HG03565 (cell line): ENCODE data around the gene OSBPL2.

ENCODE experiments used
- ATAC-seq: cut with Tn5 transposase; IDR thresholded peaks from one replicate; pipeline ENCODE4 v1.9.1; 2021; ENCODE audit warnings: mild to moderate bottlenecking, moderate library complexity; ENCODE audit not compliant: unreplicated experiment

OSBPL2 gene

GRCh38 chr20:62232770-62233645, 5.3 kb upstream of the OSBPL2 start:
- ATAC-seq, result no peak

DNA sequence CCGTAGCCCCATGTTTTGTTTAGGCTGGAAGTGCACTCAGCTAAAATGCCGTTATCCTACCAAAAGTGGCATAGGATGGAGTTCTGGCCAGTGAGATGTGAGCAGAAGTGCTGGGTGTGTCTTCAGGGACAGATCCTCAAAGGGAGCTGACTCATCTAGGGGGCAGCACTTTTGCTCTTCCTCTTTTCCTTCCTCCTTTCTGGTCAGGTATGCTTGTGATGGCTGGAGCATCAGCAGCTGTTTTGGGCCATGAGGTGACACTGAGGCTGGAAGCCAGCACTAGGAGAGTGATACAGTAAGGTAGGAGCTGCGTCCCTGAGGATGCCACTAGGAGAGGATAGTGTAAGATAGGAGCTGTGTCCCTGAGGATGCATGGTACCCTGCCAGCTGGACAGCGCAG, 4.6 kb upstream of the OSBPL2 start:
- no peak for ATAC-seq

- ATAC-seq, result no peak
Measured at GRCh38 chr20:62234339-62234738, 4.0 kb upstream of the OSBPL2 start.

- no peak for ATAC-seq
Measured at GRCh38 chr20:62235001-62235776, 3.1 kb upstream of the OSBPL2 start.

- no peak for ATAC-seq
Measured at GRCh38 chr20:62235777-62236157, 2.6 kb upstream of the OSBPL2 start.

GRCh38 chr20:62236200-62236599, 2.1 kb upstream of the OSBPL2 start:
- ATAC-seq, result no peak

DNA sequence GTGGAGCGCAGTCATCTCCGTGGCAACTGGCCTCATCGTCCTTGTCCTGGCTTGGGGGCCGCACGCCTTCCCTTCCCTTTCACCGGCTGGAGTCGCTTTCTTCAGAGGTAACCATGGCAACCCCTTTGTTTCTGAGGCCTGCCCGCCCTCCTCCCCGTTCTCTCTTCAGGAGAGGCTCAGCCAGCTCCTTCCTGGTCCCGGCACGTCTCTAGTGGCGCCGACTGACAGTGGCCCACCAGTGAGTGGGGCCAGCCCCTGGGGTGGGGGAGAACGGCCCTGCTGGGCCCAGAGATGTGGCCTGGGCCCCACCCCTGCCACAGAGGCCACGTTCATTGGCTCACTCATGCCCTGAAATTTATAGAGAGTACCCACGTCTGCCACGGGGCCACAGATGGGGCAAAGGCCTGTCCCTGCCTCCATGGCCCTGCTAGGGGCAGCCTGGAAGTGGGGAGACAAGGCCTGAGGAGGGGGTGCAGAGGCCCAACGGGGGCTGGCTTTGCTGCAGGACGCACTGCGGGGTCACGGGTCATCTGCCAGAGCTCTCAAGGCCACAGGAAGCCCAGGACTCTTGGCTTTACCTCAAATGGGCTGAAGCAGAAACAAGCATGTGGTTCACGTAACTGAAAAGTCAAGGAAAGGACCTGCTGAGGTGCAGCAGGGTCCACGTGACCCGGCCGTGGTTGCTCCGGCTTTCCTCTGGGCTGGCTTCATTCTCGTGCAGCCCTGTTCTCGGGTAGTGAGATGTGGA, 1.4 kb upstream of the OSBPL2 start:
- no peak for ATAC-seq

GRCh38 chr20:62237514-62237800, 864 bp upstream of the OSBPL2 start:
- ATAC-seq, result no peak

- peak; percentile 4 for ATAC-seq
Measured at GRCh38 chr20:62238569-62239277, 402 bp downstream of the OSBPL2 start.

DNA sequence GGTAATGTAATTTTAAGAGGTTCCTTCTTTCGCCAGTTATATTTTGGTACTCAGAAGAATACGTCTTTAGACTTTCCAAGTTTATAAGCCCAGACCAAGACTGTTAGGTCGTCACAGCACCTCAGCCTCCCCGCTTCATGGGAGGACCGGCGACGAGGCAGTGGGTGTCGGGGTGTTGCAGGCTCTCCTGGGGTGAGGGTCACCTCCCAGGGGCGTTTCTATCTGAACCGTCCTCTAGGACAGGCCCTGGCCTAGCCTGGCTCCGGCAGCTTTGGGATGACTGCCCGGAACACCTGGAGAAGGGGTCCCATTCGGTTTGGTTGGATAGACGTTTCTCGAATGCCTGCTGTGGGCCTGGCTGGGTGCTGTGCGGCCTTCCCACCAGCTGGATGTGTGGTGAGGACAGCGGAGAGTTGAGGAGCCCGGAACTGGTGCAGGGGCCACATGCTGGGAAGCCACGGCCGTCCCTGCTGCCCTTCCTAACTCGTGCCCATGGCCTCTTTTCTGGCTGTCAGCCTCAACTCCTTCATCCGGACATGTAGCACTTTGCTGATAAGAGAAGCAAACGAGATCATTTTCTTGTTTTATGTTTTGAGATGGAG, 1.1 kb downstream of the OSBPL2 start:
- no peak for ATAC-seq

DNA sequence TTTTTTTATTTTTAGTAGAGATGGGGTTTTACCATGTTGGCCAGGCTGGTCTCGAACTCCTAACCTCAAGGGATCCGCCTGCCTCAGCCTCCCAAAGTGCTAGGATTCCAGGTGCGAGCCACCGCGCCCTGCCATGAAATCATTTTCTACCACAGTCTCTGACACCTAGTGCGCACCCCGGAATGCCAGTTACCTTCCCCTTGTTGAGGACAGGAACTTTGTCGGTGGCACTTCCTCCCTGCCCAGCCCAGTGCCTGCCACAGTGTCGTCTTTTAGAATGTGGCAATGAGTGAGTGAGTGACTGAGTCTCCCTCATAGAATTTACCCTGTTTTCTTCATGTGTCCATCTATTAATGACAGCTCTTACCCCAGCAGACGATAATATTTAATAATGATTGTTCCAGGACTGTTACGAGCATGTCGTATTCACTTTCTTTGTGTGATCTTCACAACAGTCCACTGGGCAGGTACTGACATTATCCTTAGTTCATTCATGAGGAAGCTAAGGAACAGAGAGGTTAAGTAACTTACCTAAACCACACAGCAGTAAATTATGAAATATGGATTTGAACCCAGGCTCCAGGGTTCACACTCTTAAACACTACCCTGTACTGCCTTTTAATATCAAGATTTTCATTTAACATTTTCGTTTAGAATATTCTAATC, 1.8 kb downstream of the OSBPL2 start:
- ATAC-seq, result no peak

DNA sequence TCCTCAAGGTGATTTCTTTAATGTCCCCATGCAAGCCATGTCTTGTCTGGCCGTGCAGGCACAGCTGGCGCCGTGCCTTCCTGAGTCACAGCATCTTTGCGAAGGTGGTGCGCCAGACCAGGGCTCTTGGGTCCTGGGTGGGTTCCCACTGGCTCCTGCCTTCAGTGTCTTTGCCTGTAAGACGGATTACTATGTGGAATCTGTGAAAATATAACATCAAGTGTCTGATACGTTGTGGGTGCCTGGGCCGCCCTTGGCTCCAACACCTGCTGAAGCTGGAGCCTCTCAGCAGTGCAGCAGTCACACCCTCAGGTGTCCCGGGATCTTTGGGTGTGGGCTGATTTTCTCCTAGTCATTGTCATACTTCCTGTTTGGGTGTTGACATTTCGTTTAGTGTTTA, 3.2 kb downstream of the OSBPL2 start:
- ATAC-seq, result no peak

DNA sequence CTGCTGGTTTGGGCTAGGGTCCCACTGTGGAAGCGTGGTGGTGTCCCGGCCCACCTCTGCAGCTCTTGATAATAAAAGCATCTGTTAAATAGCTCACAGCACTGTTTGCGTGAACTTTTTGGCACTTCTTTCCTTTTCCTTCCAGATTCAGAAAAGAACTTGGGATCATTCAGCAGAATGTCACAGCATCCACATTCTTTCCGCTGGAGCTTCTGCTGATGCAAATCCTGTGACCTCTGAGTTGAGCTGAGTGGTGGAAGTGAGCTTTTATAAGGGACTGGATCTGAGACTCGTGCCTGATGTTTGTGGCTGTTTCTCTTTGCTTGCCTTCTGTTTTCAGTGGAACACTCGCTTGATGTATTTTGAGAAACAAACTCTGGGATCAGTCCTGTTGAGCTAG, 3.9 kb downstream of the OSBPL2 start:
- ATAC-seq, result no peak

- no peak for ATAC-seq
Measured at GRCh38 chr20:62243106-62243505, 4.8 kb downstream of the OSBPL2 start.

GRCh38 chr20:62243906-62244515, 5.7 kb downstream of the OSBPL2 start:
- ATAC-seq, result no peak

DNA sequence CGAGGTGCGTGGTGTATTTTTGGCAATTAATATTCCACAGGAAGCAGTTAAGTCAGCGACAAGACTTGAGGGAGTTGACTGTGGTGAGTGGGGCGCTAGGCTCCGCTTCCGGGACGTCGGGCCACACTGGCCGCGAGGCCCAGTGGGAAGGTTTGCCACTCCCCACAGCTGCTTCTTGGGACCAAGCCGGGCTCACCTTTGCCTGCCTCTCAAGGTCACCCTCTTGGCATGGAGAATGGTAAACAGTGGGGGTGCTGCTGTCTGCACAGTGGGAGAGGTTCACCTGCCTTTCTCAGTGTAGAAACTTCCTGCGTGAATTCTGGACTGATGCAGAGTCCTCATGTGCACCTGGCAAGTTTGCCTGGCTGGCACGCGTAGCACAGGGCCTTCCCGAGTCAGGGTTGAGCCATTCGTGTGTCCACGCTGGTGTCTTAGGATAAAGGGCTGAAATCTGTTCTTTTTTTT, 6.4 kb downstream of the OSBPL2 start:
- ATAC-seq, result no peak

DNA sequence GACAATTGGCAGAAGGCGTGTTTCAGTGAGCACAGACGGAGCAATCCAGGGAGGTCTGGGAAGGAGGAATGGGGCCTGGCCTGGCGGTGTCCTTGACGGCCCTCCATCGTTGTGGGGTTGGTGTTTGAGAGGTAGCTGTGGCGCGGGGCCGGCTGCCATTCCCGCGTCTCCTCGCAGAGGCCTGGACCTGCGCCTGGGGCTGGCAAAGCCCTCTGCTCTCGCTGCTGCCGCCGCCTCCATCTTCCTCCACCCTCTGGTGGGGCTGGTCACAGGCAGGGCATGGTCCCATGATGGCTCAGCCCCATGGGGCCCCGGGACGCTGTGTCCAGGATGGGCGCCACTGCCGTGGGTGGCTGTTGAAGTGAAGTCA, 7.6 kb downstream of the OSBPL2 start:
- no peak for ATAC-seq

DNA sequence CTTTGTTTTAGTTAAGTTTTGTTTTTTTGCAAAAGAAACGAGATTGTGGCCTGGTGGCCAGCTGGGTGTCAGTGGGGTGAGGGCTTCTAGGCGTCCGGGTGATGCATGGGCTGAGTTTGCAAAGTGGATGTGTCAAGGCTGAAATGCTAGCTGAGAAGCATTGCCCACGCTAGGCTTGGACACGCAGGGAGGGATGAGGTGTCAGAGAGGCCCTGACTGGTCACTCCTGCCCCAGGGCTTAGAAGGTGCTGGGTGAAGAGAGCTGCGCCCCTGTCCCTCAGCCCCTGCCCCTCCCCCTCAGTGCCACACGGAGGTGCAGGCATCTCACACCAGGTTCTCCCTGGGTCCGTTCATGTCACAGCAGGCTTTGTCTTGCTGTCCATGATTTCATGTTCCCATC, 8.1 kb downstream of the OSBPL2 start:
- ATAC-seq, result no peak

- no peak for ATAC-seq
Measured at GRCh38 chr20:62246872-62247652, 8.7 kb downstream of the OSBPL2 start.
